ENCODE measurements around the gene SNX11.

DNA sequence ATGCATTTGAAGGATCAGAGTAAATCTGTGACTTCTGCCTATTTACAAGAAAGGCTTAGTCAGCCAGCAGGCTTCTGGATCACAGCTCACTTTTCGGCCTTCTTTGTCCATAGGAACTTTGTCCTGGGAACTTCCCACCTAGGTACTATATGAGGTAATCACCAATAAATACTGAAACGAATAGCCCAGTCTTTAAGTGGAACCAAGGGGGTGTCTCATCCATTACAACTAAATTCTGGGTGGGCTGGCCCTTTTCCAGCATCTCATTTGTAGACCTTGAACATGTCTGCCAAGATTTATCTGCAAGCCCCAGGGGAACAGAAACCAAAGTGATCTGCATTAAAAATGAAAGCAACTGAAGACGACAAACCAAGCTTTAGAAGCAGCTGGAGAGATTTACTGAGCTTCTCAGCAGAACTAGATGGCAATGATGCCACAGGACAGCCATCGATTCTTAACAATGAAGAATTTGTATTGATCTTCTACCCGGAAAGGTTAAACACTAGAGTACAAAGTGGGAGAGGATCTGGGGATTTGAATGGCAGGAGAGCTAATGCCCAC lies 55.5 kb downstream of the SNX11 start:
- TF ChIP-seq, protein P1, sequence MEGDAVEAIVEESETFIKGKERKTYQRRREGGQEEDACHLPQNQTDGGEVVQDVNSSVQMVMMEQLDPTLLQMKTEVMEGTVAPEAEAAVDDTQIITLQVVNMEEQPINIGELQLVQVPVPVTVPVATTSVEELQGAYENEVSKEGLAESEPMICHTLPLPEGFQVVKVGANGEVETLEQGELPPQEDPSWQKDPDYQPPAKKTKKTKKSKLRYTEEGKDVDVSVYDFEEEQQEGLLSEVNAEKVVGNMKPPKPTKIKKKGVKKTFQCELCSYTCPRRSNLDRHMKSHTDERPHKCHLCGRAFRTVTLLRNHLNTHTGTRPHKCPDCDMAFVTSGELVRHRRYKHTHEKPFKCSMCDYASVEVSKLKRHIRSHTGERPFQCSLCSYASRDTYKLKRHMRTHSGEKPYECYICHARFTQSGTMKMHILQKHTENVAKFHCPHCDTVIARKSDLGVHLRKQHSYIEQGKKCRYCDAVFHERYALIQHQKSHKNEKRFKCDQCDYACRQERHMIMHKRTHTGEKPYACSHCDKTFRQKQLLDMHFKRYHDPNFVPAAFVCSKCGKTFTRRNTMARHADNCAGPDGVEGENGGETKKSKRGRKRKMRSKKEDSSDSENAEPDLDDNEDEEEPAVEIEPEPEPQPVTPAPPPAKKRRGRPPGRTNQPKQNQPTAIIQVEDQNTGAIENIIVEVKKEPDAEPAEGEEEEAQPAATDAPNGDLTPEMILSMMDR (IDR thresholded peaks at IDR 0.05; ENCODE audit: low read length): no peak
- TF ChIP-seq EZH2 (IDR thresholded peaks at IDR 0.05; ENCODE audit: borderline replicate concordance, low read length): no peak

All from OCI-LY1 (cell line).